Measurements from ENCODE around the gene EVA1A. TPM values are rescaled to one million over a fixed set of nuclear protein-coding genes. Genes with fewer than 3 reads are reported as not detected.

Gene EVA1A
- total and polyA plus RNA-seq, 5 experiments from 2014 or later, result 0.20 to 1.1 (median 0.68) TPM; not detected in 2

- ATAC-seq (no peak), DNase-seq (no peak)
- Mint-ChIP-seq H3K4me1 (peaks cover 8 to 19% (median 17%) of the 10 kb centered on the region in 4 donors), H3K36me3 (no peaks in the 10 kb centered on the region), H3K27ac (no peak overlapping the region), H3K27me3 (peaks cover 26 to 65% (median 41%) of the 10 kb centered on the region in 5 donors), H3K9me3 (peaks cover 0 to 2% (median 0%) of the 10 kb centered on the region in 9 donors), H3K4me3 (no peak overlapping the region)
- POLR2A ChIA-PET, result no interaction called here
These were observed 3.1 kb downstream of the EVA1A start for GRCh38 chr2:75557474-75558133.

- H3K9me3 Mint-ChIP-seq, result peaks cover 0 to 2% (median 0%) of the 10 kb centered on the region in 9 donors
- DNase-seq (no peak), ATAC-seq (no peak)
- POLR2A ChIA-PET, result no interaction called here
- H3K27me3 Mint-ChIP-seq, result peaks cover 29 to 71% (median 42%) of the 10 kb centered on the region in 5 donors
- H3K36me3 Mint-ChIP-seq, result no peaks in the 10 kb centered on the region
- no peak overlapping the region for H3K4me3 Mint-ChIP-seq
- H3K4me1 Mint-ChIP-seq, result peaks cover 8 to 19% (median 16%) of the 10 kb centered on the region in 4 donors
- no peak overlapping the region for H3K27ac Mint-ChIP-seq
These were observed 3.9 kb downstream of the EVA1A start for GRCh38 chr2:75556679-75557366.

GRCh38 chr2:75555701-75556100 lies 5.0 kb downstream of the EVA1A start:
- POLR2A ChIA-PET, result no interaction called here
- Mint-ChIP-seq H3K4me3 (no peak overlapping the region), H3K27me3 (peaks cover 24 to 71% (median 40%) of the 10 kb centered on the region in 5 donors), H3K9me3 (peaks cover 0 to 2% (median 0%) of the 10 kb centered on the region in 9 donors), H3K27ac (no peak overlapping the region), H3K36me3 (peaks cover 0 to 2% (median 0%) of the 10 kb centered on the region in 3 donors), H3K4me1 (peaks cover 6 to 10% (median 9%) of the 10 kb centered on the region in 4 donors)
- ATAC-seq, result no peak
- no peak for DNase-seq

DNA sequence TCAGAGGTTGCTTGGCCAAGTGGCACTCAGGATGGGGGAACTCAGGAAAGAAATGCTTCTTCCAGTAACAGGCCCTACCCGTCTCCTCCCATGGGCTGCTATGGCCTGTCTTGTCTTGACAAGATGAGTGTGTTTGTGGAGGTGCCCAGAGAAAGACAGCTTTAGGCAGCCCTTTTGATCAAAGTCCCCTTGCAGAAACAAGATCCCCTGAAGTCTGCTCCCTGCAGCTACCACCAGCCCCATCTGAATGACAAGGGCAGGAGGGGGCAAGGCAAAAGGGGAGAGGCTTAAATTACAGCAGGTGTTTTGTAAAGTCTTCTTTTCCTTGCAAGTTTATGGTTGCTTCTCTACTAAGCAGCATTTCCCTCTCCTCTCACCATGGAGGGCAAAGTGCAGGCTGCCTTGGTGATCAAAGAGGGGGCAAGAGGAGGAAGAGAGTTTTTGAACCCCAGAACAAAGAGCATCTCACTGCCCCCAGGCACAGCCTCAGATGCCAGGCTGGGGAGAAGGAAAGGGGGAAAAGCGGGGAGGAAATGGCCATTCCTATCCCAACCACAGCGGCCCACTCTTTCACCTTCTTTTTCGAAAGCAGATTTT lies 6.7 kb downstream of the EVA1A start:
- Mint-ChIP-seq H3K4me3 (no peak overlapping the region), H3K27ac (no peak overlapping the region), H3K9me3 (peaks cover 0 to 2% (median 0%) of the 10 kb centered on the region in 9 donors), H3K4me1 (peaks cover 0 to 1% (median 0%) of the 10 kb centered on the region in 4 donors), H3K27me3 (peaks cover 26 to 63% (median 33%) of the 10 kb centered on the region in 5 donors), H3K36me3 (peaks cover 0 to 2% (median 0%) of the 10 kb centered on the region in 3 donors)
- POLR2A ChIA-PET, result no interaction called here
- ATAC-seq, result no peak
- DNase-seq, result no peak

DNA sequence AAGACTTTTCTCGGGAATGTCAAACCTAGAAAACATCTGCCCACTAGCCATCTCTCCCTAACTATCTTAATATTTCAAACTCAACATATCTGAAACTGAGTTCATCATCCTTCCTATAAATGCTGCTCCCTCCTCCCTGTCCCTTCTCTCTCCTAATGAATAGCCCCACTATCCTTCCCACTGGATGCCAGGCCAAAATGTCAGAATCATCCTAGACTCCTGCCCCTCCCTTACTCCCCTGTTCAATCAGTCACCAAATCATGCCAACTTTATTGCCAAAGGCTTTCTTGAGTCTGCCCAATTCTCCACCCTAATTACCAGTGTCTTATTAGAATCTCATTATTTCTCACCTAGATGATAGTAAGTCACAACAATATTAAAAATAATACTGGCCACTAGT lies 8.5 kb downstream of the EVA1A start:
- no peak overlapping the region for H3K27ac Mint-ChIP-seq
- POLR2A ChIA-PET, result no interaction called here
- ATAC-seq (no peak), DNase-seq (no peak)
- H3K36me3 Mint-ChIP-seq, result peaks cover 0 to 2% (median 0%) of the 10 kb centered on the region in 3 donors
- H3K4me3 Mint-ChIP-seq, result no peak overlapping the region
- H3K4me1 Mint-ChIP-seq, result no peaks in the 10 kb centered on the region
- peaks cover 16 to 44% (median 28%) of the 10 kb centered on the region in 5 donors for H3K27me3 Mint-ChIP-seq
- peaks cover 0 to 2% (median 0%) of the 10 kb centered on the region in 9 donors for H3K9me3 Mint-ChIP-seq

- peaks cover 0 to 2% (median 0%) of the 10 kb centered on the region in 3 donors for H3K36me3 Mint-ChIP-seq
- no peak for DNase-seq
- peaks cover 0 to 2% (median 0%) of the 10 kb centered on the region in 9 donors for H3K9me3 Mint-ChIP-seq
- H3K27ac Mint-ChIP-seq, result no peak overlapping the region
- POLR2A ChIA-PET, result no interaction called here
- no peak for ATAC-seq
- no peak overlapping the region for H3K4me3 Mint-ChIP-seq
- H3K27me3 Mint-ChIP-seq, result peaks cover 11 to 44% (median 27%) of the 10 kb centered on the region in 5 donors
- H3K4me1 Mint-ChIP-seq, result no peaks in the 10 kb centered on the region
These were observed 9.3 kb downstream of the EVA1A start for GRCh38 chr2:75551434-75551833.

- no peak overlapping the region for H3K4me3 Mint-ChIP-seq
- POLR2A ChIA-PET, result no interaction called here
- no peaks in the 10 kb centered on the region for H3K9me3 Mint-ChIP-seq
- peaks cover 0 to 2% (median 0%) of the 10 kb centered on the region in 3 donors for H3K36me3 Mint-ChIP-seq
- DNase-seq (no peak), ATAC-seq (no peak)
- H3K27me3 Mint-ChIP-seq, result peaks cover 9 to 41% (median 23%) of the 10 kb centered on the region in 5 donors
- no peak overlapping the region for H3K27ac Mint-ChIP-seq
- no peaks in the 10 kb centered on the region for H3K4me1 Mint-ChIP-seq
These were observed 11.1 kb downstream of the EVA1A start for GRCh38 chr2:75549401-75550253.

GRCh38 chr2:75548036-75548573 lies 12.6 kb downstream of the EVA1A start:
- POLR2A ChIA-PET, result no interaction called here
- Mint-ChIP-seq H3K4me1 (no peaks in the 10 kb centered on the region), H3K27ac (no peak overlapping the region), H3K4me3 (no peak overlapping the region), H3K9me3 (no peaks in the 10 kb centered on the region), H3K36me3 (peaks cover 0 to 2% (median 0%) of the 10 kb centered on the region in 3 donors), H3K27me3 (peaks cover 8 to 37% (median 23%) of the 10 kb centered on the region in 5 donors)
- ATAC-seq, result no peak
- DNase-seq, result peak in 4 of 10 donors; percentile 3 to 26 (median 10)

DNA sequence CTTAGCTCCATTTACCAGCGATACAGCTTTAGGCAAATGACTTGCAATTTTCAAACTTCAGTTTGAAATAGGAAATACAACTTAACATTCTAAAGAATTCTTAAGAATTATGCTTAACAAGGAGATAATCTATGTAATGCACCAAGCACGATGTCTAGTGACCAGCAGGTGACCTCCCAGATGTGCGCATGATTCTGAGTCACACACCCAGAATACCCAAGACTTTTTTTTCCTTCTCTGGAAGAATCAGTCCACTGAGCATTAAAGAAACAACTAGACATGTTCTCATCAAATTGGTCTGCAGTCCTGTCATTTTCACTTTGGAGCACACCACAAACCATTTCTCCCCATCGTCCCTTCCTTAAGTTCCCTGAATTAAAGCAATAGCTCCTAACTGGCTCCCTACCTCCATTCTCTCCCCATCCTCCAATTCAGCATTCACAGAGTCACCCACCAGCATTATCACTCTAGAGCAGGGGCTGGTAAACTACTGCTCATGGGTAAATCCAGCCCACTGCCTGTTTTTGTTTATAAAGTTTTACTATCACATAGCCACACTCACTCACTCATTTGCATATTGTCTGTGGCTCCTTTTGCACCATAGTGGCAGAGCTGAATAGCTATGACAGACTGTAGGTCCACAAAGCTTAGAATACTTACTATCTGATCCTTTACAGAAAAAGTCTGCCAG lies 13.2 kb downstream of the EVA1A start:
- POLR2A ChIA-PET, result no interaction called here
- H3K4me3 Mint-ChIP-seq, result no peak overlapping the region
- no peaks in the 10 kb centered on the region for H3K9me3 Mint-ChIP-seq
- H3K36me3 Mint-ChIP-seq, result peaks cover 0 to 2% (median 0%) of the 10 kb centered on the region in 3 donors
- ATAC-seq (no peak), DNase-seq (no peak)
- H3K4me1 Mint-ChIP-seq, result no peaks in the 10 kb centered on the region
- H3K27ac Mint-ChIP-seq, result peak overlapping the region in 1 of 10 donors; percentile 20
- H3K27me3 Mint-ChIP-seq, result peaks cover 7 to 31% (median 22%) of the 10 kb centered on the region in 5 donors

DNA sequence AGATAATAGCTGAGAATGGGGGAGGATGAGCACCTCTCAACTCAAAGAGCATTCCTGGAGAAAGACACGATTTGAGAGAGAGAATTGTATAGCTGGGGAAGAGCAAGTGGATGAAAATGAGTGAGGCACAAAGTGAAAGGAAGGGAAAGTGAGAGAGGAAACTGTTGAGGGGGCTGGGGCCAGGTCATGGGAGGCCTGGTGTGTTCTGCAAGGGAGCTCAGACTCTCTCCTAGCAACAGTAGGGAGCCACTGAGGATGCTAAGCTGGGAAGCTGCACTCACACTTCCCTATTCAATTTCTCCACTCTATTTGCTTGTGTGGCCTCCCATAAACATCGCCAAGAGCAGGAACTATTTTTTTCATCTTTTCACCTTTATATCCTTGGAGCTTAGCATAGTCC lies 14.8 kb downstream of the EVA1A start:
- Mint-ChIP-seq H3K36me3 (no peaks in the 10 kb centered on the region), H3K9me3 (no peaks in the 10 kb centered on the region), H3K27me3 (peaks cover 6 to 25% (median 13%) of the 10 kb centered on the region in 5 donors), H3K27ac (no peak overlapping the region), H3K4me3 (no peak overlapping the region), H3K4me1 (no peaks in the 10 kb centered on the region)
- DNase-seq (no peak), ATAC-seq (no peak)
- POLR2A ChIA-PET, result no interaction called here

- Mint-ChIP-seq H3K27me3 (peaks cover 5 to 19% (median 11%) of the 10 kb centered on the region in 5 donors), H3K4me1 (no peaks in the 10 kb centered on the region), H3K27ac (no peak overlapping the region), H3K36me3 (no peaks in the 10 kb centered on the region), H3K4me3 (no peak overlapping the region), H3K9me3 (no peaks in the 10 kb centered on the region)
- DNase-seq, result no peak
- POLR2A ChIA-PET, result no interaction called here
- ATAC-seq, result no peak
These were observed 15.4 kb downstream of the EVA1A start for GRCh38 chr2:75545387-75545786.

GRCh38 chr2:75543446-75543845 lies 17.3 kb downstream of the EVA1A start:
- no peaks in the 10 kb centered on the region for H3K36me3 Mint-ChIP-seq
- ATAC-seq, result no peak
- DNase-seq, result no peak
- no peak overlapping the region for H3K27ac Mint-ChIP-seq
- H3K4me3 Mint-ChIP-seq, result no peak overlapping the region
- POLR2A ChIA-PET, result no interaction called here
- no peaks in the 10 kb centered on the region for H3K4me1 Mint-ChIP-seq
- H3K9me3 Mint-ChIP-seq, result no peaks in the 10 kb centered on the region
- peaks cover 3 to 26% (median 8%) of the 10 kb centered on the region in 5 donors for H3K27me3 Mint-ChIP-seq
